D721Med (cell line): Measurements from ENCODE around the gene CELA3B.
"Not testable (repeated sequence)": the region's sequence is repeated elsewhere in the genome, so short reads cannot be mapped to it uniquely, and the experiment has no call there.

ENCODE experiments used
- DNase-seq: peaks from one replicate; pipeline ENCODE4 v3.0.0; 2011; ENCODE audit warnings: low spot score; ENCODE audit not compliant: insufficient read length
- FAIRE-seq: peaks from 2 replicates; lab custom pipeline; 2011; peaks lifted over from hg19 to GRCh38; lab: Jason Lieb, UNC
- CTCF ChIP-seq: IDR thresholded peaks from 2 replicates; pipeline ENCODE4 v1.5.1; 2012; ENCODE audit warnings: mild to moderate bottlenecking, control low read depth; ENCODE audit not compliant: insufficient read depth; ENCODE audit errors: missing control alignments

Gene CELA3B

DNA sequence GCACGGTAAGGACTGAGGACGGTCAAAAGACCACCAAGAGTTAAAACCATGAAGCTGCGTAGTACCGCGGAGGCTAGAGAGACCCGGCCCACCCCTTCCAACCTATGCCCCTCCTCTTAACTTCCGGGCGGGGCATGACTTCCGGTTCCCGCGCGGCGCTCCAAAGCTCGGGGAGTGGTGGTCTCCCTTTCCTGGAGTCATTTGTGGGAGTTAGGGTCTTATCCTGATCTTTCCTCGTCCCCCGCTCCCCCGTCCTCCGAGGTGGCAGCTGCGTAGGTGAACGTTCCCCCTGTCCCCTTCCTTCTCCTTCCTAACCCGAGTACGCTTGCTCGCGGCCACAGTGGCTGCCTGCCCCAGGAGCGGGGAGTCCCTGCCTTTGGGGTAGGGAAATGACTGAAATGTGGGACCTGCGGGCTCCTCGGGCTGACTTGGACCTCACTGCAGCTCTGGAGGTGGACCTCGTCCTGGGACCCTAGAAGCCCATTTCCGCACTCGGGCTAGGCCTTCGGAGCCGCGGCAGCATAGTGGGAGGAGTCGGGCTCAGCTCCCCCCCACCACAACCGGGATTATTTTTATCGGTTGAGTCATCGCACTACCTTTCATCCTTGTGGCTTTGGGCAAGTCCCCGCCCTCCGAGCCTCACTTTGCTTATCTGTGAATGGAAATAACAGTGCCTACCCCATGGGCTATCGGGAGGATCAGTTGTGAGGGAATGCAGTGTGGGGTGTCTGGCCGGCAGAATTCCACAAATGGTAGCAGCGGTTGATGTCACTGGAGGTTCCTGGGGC is 48.7 kb downstream of the CELA3B start:
- DNase-seq (no peak), FAIRE-seq (no peak)
- TF ChIP-seq CTCF, result no peak

DNA sequence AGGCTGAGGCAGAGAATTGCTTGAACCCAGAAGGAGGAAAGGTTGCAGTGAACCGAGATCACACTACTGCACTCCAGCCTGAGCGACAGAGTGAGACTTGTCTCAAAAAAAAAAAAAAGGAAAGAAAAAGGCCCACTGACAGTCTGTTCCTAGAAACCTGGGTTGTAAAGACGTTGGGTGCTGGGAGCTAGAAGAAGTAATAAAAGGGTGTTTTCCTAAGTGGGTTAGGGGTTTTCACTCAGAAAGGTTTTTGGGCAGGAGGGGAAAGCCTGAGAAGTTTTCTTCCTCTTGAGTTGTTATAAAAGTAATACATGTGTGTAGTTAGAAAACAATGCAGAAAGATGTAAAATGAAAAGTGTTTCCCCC is 50.1 kb downstream of the CELA3B start:
- FAIRE-seq (no peak), DNase-seq (no peak)
- TF ChIP-seq CTCF, result no peak

- DNase-seq (no peak), FAIRE-seq (no peak)
- TF ChIP-seq CTCF, result no peak
These were observed 53.2 kb downstream of the CELA3B start for GRCh38 chr1:22030057-22030456.

DNA sequence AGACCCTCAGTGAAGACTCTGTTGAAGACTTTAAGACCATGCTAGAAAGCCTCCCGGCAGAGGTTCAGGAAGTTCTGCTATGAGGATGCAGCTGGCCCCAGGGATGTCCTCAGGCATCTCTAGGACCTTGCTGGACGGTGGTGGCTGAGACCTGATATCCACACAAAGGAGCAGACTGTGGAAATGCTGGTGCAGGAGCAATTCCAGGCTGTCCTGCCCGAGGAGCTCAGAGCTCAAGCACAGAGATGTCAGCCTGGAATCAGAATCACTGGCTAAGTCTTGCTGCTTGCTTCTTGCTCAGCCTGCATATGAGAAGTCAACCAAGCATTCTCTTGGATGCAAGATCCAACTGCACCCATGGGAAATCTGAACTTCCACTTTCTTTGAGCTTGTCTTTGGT is 53.7 kb downstream of the CELA3B start:
- DNase-seq (no peak), FAIRE-seq (no peak)
- TF ChIP-seq CTCF, result no peak

DNA sequence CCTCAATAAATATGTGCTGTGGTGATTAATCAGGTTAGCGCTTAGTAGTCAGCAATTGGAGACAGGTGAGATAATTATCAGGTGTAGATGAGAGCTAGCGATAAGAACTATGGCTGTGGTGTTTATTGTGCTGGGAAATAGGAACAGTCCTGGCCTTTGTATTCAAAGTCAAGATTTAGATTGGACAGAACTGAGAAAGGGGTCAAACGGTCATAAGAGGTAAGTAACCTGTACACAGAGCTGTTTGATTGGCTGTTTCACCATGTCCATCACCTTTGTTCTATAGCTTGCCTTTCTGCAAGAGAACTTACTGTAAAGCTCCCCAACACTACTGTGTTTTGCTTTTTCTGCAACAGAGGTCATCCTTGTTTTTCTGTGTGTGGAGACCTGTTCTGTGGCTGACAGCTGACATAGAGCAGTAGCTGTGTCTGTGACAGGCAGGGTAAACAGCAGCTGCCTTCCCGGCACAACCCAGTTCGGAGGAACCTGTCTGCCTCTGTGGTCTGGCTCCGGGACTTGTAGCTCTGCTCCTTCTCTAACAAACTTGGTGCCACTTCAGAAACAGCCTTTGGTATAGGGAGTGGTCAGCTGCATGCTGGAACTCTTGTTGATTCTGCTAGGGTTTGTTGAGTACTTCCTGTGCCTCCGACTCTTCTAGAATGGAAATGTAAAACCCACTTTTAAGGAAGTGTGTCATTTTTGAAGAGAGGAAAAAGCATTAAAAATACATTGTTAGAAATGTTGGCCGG is 54.6 kb downstream of the CELA3B start:
- no peak for FAIRE-seq
- no peak for DNase-seq
- no peak for TF ChIP-seq CTCF

DNA sequence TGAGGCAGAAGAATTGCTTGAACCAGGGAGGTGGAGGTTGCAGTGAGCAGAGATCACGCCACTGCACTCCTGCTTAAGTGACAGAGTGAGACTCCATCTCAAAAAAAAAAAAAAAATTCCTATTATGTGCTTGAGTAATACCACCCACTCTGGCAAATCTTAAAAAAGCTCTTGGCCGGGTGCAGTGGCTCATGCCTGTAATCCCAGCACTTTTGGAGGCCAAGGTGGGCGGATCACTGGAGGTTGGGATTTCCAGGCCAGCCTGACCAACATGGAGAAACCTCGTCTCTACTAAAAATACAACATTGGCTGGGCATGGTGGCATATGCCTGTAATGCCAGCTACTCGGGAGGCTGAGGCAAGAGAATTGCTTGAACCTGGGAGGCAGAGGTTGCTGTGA is 58.0 kb downstream of the CELA3B start:
- DNase-seq, FAIRE-seq: not testable (repeated sequence)

DNA sequence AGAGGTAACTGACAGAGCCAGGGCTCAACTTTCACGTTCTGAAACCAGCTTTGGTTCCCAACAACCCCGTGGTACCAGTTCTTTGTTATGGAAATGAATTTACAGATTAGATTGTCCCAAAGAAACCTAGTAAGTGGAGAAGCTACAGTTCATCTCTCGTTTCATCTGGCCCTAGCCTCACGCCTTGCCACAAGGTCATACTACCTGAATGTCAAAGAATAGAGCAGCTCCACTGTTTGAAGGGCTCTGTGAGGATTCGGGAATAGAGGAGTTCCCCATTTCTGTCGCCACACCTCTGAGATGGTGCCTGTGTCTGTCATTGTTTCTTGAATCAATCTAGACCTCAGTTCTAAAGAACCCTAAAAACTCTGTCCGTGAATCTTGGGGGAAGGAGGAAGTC is 60.7 kb downstream of the CELA3B start:
- DNase-seq, result no peak
- no peak for FAIRE-seq

More for the DNA sequence above, 60.7 kb downstream of the CELA3B start:
- no peak for TF ChIP-seq CTCF
